Fibroblast of skin of abdomen (primary cell): Measurements from ENCODE around the gene UBQLN4.
"Not testable (repeated sequence)": the region's sequence is repeated elsewhere in the genome, so short reads cannot be mapped to it uniquely, and the experiment has no call there.

Source experiments
- DNase-seq: peaks from one replicate; pipeline ENCODE4 v3.0.0-alpha.2; 2013

Gene UBQLN4

DNA sequence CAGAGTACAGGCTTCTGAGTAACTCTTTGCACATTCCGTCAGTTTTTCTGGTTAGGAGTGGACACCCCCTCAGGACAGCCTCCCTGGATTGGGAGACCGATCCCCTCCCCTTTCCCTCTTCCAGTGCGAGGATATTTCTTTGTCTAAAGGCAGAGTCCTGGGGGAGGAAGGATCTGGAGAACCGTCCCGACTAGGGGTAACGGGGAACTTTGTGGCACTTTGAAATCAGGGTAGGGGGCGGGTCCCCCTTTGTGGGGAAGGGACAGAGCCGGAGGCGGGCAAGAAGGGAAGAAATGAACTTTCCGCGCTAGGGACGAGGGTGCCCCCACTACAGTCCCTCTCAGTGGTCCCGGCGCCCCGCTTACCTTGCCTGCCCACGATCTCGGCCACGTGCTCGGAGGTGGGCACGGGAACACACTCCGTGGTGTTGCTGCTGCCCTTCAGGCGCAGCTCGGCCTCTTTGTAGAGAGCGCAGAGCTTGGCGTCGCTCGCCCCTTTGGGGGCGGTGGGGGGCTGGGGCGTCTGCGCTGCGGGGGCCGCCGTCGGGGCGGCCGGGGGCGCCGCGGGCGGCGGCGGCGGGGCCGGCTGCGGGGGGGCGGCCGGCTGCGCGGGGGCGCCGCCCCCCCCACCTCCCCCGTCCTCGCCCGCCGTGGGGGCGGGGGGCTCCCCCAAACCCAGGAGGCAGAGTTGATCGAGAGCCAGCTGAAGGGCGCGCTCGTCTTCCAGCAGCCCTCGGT lies 27.8 kb upstream of the UBQLN4 start:
- no peak for DNase-seq

GRCh38 chr1:156080863-156081179 lies 27.2 kb upstream of the UBQLN4 start:
- DNase-seq = no peak

- DNase-seq = no peak
Observed at GRCh38 chr1:156080241-156080862, 26.8 kb upstream of the UBQLN4 start.

GRCh38 chr1:156079762-156080161 lies 26.2 kb upstream of the UBQLN4 start:
- no peak for DNase-seq

- DNase-seq = no peak
Observed at GRCh38 chr1:156078728-156079127, 25.1 kb upstream of the UBQLN4 start.

- DNase-seq = no peak
Observed at GRCh38 chr1:156077430-156077760, 23.8 kb upstream of the UBQLN4 start.

GRCh38 chr1:156076609-156077429 lies 23.2 kb upstream of the UBQLN4 start:
- DNase-seq = no peak

DNA sequence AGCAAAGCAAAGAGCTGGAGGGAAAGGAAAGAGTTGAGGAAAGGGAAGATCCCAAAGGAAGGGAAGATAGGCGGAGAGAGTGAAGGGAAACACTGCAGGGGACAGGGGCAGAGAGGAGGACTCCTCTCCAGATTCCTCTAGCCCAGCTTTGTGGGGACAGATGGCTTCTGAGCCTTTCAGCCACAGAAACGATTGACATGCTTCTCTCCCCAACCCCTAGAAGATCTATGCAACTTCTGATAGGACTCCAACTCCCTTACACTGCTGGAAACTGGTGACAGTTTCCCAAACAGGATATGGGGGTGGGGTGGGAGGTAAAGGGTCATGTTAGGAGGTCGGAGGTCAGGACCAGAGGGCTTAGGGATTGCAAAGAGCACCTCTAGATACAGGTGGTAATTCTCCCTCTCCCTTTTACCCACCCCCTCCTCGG lies 22.2 kb upstream of the UBQLN4 start:
- no peak for DNase-seq

DNA sequence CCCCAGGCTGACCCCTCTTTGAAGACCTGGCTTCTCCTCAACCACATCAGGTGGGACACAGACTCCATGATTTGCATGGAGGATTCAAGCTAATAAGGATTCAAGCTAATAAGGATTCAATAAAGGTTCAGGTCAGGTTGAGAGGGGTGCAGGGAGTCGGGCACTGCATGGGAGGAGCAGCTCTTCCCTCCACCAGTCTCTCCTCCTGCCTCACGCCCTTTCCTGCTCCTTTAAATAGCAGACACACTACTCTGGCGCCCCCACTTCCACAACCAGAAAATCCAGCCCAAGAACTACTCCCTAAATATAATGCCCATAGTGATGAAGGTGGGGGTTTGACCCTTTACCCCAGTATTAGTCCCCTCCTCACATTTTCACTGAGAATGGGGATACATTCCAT lies 21.6 kb upstream of the UBQLN4 start:
- no peak for DNase-seq

- DNase-seq = no peak
Observed at GRCh38 chr1:156074661-156075060, 21.1 kb upstream of the UBQLN4 start.

DNA sequence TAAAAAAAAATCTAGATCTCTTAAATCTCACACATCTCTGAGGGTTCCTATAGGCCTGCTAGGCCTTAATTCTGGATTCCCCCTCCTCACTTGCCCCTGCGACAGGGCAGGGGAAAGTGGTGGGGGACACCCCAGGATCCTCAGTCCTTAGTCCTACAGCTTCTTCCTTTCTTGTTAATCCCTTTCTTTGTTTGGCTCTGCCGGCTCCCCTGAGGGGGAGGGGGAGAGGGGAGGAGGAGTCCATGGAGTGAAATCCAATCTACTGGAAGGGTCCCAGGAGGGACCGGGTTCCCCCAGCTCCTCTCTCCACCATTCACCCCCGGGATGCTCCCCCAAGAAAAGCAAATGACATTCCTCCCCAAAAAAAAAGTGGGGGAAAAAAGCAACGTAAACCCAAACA lies 20.1 kb upstream of the UBQLN4 start:
- no peak for DNase-seq

DNA sequence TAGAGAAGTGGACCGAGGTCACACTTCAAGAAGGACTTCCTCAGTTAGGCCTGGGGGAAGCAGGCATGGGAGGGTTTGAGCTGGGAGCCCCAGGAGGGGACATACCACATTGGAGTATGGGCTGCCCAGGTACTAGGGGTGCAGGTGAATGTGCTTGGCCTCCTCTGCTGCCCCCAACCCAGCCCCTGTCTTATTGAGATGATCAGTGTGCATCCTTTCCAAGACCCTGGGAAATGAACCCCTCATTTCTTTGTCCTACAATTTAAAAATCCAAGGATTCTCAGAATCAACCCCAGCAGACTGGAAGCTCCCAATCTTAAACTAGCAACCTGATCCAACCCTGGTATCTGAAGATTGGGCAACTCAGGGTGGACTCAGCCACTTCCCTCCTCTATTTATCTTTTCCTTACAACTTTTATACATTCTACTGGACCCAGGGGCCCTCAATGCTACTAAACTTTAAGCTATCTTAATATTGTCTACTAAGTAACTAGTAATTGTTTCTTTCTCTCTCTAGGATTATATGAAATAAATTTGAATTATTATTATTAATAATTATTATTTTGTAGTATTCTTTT lies 19.6 kb upstream of the UBQLN4 start:
- no peak for DNase-seq

DNA sequence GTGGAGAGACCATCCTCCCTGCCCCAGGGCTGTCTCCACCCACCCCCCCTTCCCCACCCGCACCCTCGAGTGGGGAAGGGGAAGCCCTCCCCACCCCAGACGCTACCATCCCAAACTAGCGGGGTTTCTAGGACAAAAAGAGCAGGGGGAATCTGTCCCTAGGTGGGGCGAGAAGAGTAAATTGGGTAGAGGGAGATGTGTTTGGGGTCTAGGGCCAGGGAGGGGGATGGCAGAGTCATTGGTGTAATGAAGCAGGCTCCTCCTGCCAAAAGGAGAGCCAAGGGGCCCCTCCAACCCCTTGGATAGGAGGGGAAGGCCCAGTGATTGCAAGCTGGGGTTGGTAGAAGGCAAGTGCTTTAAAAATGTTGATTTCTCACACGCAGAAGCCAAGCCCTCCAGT lies 18.7 kb upstream of the UBQLN4 start:
- DNase-seq = no peak

DNA sequence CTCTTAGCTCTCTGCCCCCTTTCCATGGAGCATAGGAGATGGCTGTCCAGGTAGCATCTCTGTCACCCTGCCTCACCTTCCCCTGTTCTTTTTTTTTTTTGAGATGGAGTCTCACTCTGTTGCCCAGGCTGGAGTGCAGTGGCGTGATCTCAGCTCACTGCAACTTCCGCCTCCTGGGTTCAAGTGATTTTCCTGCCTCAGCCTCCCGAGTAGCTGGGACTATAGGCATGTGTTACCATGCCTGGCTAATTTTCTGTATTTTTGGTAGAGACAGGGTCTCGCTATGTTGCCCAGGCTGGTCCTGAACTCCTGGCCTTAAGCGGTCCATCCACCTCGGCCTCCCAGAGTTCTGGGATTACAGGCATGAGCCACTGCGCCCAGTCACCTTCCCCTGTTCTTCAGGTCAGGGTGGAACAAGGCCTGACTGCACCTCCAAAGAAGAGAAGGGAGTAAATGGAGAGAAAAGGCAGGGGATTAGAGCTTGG lies 17.8 kb upstream of the UBQLN4 start:
- DNase-seq = not testable (repeated sequence)

GRCh38 chr1:156070548-156070947 lies 16.9 kb upstream of the UBQLN4 start:
- no peak for DNase-seq

DNA sequence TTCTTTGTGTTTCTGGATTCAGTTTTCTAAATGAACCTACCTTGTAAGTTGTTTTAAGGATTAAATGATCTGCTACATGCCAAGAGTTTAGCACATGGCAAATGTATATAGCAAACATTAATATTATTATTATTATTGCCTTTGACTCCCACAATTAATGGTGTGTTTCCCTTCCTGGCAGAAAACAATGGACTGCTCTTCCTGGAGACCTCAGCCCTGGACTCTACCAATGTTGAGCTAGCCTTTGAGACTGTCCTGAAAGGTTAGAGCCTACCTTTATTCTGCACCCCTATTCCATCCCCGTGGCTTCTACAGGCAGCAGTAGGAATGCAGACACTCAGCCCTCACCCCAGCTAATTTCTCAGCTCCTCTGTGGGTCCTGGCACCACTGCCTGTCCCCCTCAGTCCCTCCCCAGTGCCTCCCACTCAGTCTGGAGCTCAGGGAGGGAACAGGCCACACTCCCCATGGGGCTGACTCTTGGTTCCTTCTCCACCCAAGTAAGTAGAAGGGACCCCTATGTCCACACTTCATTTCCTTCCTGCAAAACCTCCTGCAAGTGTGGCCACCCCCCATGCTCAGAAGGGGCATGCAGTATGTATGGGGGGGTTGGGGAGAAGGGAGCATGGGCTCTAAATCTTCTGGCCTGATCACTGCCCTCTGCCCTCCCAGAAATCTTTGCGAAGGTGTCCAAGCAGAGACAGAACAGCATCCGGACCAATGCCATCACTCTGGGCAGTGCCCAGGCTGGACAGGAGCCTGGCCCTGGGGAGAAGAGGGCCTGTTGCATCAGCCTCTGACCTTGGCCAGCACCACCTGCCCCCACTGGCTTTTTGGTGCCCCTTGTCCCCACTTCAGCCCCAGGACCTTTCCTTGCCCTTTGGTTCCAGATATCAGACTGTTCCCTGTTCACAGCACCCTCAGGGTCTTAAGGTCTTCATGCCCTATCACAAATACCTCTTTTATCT lies 16.2 kb upstream of the UBQLN4 start:
- no peak for DNase-seq

GRCh38 chr1:156067262-156067661 lies 13.7 kb upstream of the UBQLN4 start:
- DNase-seq = no peak

DNA sequence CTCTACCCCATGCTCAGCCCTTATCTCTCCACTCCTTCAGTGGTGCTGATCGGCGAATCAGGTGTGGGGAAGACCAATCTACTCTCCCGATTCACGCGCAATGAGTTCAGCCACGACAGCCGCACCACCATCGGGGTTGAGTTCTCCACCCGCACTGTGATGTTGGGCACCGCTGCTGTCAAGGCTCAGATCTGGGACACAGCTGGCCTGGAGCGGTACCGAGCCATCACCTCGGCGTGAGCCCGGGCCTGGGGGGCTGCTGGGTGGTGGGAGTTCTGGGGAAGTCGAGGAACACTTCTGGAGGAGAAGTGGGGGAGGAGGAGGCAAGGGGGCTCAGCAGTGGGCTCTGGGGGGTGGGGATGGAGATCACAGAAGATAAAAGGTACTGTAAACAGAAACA lies 12.3 kb upstream of the UBQLN4 start:
- DNase-seq = no peak

GRCh38 chr1:156065212-156065611 lies 11.6 kb upstream of the UBQLN4 start:
- DNase-seq = no peak

- DNase-seq = no peak
Observed at GRCh38 chr1:156064615-156065014, 11.0 kb upstream of the UBQLN4 start.

DNA sequence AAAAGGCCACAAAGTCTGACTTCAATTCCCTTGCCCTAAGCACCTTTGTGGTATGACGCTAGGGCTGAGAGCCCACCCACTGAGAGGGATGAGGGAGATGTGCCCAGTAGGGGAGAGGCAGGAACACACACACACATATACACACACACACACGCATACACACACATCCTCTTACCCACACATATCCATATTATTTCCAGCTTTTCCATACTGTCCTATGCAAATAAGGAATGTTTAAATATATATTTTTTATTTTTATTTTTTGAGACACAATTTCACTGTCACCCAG lies 10.3 kb upstream of the UBQLN4 start:
- DNase-seq = no peak

GRCh38 chr1:156062189-156062588 lies 8.6 kb upstream of the UBQLN4 start:
- DNase-seq = no peak
